GM12864 (cell line): ENCODE results near the gene METTL13.

Experiments used
- DNase-seq: peaks from one replicate; pipeline ENCODE4 v3.0.0-alpha.2; 2011; ENCODE audit warnings: low read depth
- H3K4me3 ChIP-seq: 2 replicates; pipeline ENCODE4 v1.5.1; 2011; ENCODE audit warnings: mild to moderate bottlenecking, low read depth, low read length, control low read depth
- TF ChIP-seq, protein P1 (sequence below): IDR thresholded peaks from 2 replicates; pipeline ENCODE4 v1.5.1; 2011; ENCODE audit warnings: low read depth, mild to moderate bottlenecking, moderate library complexity, low read length, control low read depth, inconsistent platforms; ENCODE audit errors: missing control alignments

Gene METTL13

DNA sequence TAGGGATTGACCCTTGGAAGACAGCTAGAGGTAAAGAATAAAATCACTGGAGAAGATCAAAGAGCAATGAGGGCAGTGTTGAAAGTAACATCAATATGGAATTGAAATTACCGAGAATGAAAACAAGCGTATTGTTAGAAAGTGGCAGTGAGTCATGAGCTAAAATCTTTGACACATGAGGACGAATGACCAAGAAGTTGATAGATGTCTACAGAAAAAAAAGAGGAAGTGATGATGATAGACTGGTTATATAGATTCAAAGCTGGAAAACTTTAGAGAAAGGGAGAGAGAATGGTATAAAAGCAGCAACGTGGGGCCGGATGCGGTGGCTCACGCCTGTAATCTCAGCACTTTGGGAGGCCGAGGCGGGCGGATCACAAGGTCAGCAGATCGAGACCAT is 47.3 kb downstream of the METTL13 start:
- no peak for DNase-seq
- TF ChIP-seq, protein P1, sequence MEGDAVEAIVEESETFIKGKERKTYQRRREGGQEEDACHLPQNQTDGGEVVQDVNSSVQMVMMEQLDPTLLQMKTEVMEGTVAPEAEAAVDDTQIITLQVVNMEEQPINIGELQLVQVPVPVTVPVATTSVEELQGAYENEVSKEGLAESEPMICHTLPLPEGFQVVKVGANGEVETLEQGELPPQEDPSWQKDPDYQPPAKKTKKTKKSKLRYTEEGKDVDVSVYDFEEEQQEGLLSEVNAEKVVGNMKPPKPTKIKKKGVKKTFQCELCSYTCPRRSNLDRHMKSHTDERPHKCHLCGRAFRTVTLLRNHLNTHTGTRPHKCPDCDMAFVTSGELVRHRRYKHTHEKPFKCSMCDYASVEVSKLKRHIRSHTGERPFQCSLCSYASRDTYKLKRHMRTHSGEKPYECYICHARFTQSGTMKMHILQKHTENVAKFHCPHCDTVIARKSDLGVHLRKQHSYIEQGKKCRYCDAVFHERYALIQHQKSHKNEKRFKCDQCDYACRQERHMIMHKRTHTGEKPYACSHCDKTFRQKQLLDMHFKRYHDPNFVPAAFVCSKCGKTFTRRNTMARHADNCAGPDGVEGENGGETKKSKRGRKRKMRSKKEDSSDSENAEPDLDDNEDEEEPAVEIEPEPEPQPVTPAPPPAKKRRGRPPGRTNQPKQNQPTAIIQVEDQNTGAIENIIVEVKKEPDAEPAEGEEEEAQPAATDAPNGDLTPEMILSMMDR, result no peak
- H3K4me3 ChIP-seq, result no peak overlapping the region

DNA sequence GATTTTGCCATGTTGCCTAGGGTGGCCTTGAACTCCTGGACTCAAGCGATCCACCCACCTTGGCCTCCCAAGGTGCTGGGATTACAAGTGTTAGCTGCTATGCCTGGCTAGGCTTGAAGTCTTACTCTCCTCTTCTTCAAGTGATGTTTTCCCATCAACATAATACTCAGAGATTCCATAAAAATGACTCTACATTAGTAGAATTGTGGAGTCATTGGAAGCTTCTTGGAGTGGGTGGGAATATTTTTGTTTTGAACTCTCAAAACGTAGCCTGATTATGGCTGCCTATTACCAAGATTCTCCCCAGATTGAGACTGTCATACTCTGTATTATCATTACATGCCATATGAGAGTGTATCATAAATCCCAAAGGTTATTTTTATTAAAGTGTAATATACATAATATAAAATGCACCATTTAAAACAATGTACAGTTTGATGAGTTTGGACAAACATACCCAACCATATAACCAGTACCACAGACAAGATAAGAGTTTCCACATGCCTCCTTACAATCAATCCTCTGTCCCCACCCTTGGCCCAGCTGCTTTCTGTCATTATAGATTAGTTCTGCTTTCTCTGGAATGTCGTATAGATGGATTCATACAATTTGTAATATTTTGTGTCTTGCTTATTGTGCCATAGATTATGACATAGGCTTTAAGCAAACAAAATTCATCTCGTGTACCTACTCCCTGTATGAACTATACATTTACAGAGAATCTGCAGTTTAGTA is 51.8 kb downstream of the METTL13 start:
- TF ChIP-seq, protein P1, result no peak
- H3K4me3 ChIP-seq, result no peak overlapping the region
- no peak for DNase-seq

DNA sequence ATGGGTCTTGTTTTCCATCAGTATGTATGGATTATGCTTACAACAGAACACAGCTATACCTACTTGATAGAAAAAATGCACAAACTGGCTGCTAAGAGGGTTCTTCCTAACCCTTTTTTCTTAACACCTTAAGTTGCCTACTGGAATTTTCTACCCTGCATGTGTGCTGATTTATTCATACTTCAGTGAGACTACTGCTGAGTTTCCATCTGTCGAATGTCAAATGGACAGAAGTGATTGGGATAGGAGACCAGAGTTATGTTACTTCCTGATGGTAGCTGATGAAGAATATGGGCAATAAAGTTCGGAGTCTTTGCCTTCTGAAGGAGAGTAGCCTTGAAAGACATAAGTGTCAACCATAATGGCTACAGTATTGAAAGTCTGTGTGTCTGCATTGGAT is 53.4 kb downstream of the METTL13 start:
- TF ChIP-seq, protein P1, result no peak
- no peak for DNase-seq
- no peak overlapping the region for H3K4me3 ChIP-seq

DNA sequence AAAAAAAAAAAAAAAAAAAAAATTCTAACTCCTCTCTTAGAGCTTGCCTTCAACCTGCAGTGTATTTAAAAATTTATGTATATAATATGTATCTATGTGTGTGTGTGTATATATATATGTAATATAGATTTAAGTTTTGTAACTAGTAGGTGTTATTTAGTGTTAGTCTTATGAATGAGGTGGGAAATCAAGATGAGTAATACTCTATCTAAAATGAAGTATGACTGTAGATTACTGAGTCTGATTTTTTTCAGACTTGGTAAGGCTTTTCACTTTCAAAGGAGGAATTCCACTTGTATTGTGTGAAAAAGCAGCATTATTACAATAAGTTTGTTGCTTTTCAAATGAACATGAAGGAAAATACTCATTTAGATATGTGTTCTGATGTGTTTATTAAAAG is 54.4 kb downstream of the METTL13 start:
- TF ChIP-seq, protein P1, result no peak
- no peak overlapping the region for H3K4me3 ChIP-seq
- DNase-seq, result no peak

DNA sequence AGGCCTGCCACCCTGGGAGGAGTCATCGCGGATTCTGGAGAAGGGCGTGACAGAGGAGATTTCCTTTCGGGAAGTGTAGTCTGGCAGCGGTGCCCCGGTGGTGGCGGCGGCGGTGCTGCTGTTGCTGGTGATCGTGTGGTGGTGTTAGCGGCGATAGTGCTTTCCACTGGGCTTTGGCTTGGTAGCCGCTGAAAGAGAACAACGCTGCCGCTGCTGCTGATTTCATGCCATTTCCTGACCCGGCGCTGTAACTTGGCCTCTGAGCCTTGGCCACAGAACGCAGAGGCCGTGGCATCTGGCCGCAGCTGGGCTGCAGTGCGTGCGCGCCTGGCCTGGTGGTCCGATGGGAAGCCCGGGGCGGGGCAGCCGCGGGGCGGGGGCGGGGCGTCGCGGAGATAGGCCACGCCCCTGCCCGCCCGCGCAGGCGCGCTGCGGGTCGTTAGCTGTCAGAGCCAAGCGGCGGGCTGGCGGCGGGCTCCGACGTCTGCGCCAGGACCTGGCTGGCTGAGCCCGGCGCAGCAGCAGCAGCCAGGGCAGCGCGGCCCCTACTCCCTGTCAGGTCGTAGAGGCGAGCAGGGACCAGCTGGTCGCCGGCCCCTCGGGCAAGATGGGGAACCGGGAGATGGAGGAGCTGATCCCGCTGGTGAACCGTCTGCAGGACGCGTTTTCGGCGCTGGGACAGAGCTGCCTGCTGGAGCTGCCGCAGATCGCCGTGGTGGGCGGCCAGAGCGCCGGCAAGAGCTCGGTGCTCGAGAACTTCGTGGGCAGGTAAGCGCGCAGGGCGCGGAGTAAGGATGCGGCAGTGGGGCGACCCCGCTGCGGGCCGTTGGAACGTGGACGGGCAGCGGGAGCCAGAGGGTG is 59.8 kb downstream of the METTL13 start, which contains the start of gene DNM3:
TSS of gene DNM3 (plus strand) at position 449 of the 861 bp plus-strand sequence. CDS start at position 608, 159 bp downstream.
- DNase-seq, result no peak
- peak within 1 kb of the TSS; percentile 68 for H3K4me3 ChIP-seq
- TF ChIP-seq, protein P1, result no peak

DNA sequence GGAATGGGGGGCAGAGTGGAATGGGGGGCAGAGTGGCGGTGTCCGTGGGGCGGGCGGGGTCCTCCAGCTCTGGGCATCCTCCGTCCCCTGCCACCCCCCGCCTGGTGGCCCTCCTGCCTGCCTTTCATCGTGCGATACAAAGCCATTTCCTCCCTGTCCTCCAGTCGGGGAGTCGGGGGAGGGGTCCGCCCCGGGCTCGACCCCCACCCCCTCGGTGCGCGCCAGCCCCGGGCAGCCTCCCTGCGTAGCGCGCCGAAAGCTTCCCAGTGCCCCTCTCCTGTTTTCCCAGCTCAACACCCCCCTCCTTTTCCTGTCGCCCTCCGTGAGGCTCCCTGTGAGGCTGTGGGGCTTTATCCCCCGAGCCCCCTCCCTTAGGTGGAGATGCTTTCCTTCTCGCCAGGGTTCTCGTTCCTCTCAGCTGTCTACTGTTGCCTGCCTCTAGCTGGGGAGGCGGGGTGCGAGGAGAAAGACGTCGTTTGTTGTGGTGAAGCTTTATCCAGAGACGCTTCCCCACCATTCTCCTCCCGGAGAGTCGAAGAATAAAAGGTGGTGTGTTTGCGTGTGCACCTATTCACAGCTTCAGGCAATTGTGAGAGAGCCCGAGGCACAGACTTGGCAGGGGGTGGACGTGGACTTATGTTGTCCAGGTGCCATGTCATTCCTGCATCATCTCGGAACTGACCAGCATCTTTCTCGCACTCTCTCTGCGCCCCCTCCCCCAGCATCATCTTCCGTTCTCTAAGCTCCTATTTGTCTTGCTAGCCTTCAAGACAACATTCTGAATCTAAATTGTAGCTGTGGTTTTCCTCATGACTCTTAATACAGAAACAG is 60.7 kb downstream of the METTL13 start:
- peak overlapping the region; percentile 68 for H3K4me3 ChIP-seq
- TF ChIP-seq, protein P1, result no peak
- no peak for DNase-seq
